Mucosa of gallbladder (tissue), 1 donor: ENCODE results near the gene FAM83D. TPM values are rescaled to one million over a fixed set of nuclear protein-coding genes. Genes with fewer than 3 reads are reported as not detected.
"Not testable (repeated sequence)": the region's sequence is repeated elsewhere in the genome, so short reads cannot be mapped to it uniquely, and the experiment has no call there.

Source experiments
- DNase-seq: peaks from one replicate; pipeline ENCODE4 v3.0.0-alpha.2; 2020; ENCODE audit warnings: low spot score
- total RNA-seq: library from RNA; stranded (reverse); gene quantifications from one replicate; pipeline ENCODE4 v1.2.1, GENCODE V29; 2021
- donor health status: DM: no; HTN: no; CAD: no.

The FAM83D gene
- total RNA-seq, 1 donor from 2014 or later, result 48.3 TPM

GRCh38 chr20:38935285-38935684 lies 9.1 kb downstream of the FAM83D start:
- DNase-seq, result no peak

DNA sequence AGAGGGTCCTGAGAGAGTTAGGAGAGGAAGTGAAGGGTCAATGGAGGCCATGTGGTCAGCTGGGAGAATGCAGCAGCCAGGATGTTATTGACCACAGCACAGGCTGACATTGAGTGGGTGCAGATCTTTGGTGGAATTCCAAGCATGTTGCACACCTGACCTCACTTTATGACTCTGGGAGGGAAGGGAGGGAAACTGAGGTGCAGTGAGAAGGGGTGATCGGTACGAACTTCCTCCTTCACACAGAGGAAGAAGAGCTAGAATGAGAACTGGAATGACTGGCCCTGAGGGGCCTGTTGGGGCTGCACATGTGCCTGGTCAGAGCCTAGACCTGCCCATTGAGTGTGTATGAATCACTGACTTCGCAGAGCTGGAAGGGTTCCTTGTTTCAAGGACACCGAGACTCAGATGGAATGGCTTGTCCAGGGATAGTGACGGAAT lies 9.8 kb downstream of the FAM83D start:
- DNase-seq, result no peak

GRCh38 chr20:38937000-38937399 lies 10.8 kb downstream of the FAM83D start:
- no peak for DNase-seq

DNA sequence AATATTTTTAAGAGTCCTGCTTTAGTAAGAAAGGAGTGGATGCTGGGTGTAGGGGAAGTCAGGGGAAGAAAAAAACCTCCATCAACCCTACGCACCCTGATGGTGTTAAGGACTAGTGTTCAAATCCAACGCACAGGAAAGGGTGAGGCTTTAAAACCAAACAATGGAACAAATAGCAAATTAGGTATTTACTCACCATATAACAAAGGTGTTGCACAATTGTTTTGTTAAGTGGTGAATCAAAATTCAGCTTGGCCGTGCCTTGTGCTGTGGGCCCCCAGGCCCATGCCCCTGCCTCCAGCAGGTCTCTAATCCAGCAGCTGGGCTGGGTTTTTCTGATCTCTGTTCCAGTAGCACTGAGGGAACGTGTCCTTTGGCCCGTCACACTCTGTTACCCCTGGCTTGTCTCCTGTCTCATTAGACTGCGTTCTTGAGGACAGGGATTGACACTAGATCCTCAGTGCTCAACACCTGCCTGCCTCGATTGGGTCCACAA lies 11.8 kb downstream of the FAM83D start:
- no peak for DNase-seq

DNA sequence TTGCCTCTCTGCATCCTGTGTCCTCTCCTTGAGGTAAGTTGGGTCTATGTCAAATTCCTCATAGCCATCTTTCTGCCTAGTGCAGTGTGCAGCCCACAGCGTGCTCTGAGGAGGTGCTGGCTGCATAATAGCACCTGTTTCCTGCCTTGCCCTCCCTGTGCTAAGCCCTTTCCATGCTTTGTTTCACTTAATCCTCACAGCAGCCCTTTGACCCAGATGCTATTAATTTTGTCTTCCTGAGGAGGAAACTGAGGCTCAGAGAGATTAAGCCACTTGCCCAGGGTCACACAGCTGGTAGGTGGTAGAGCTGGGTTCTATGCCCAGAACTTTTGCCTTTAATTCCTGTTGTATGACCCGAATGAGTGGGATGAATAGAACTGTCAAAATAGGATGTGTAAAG lies 13.5 kb downstream of the FAM83D start:
- DNase-seq, result no peak

- no peak for DNase-seq
Measured at GRCh38 chr20:38940644-38941043, 14.4 kb downstream of the FAM83D start.

GRCh38 chr20:38941726-38942389 lies 15.6 kb downstream of the FAM83D start:
- no peak for DNase-seq

DNA sequence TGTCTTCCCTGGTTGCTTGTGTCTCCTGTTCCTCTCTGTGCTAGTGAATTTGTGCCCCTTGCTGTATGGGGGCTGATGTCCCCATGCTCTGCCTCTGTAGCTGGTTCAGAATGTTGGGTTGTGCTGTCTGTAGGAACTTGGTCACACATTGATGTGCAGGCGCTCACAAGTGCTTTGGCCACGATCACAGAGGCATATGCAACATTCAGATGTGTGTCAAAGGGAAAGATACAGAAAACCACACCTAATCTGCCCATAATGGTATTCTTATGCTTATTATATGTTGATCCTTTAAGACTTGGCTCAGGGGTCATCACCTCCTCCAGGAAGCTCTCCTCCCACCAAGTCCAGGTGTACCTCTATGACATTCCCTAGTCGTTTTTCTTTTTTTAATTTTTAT lies 18.8 kb downstream of the FAM83D start:
- no peak for DNase-seq

DNA sequence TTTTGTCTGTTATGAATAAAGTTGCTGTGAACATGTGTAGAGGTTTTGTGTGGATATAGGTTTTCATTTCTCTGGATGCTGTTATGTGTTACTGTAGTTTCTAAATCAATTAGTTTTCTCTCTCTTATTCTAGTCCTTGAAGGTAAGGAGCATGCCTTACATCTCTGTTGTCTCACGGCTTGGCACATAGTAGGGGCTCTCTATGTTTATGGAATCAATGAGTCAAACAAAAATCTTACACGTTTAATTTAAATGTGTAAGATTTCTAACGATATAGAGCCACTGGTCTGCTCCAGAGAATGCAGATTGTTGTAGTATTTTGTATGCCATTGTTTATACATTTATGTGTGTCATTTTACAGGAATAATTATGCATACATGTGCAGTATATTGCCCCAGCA lies 20.6 kb downstream of the FAM83D start:
- DNase-seq, result no peak

GRCh38 chr20:38947931-38948362 lies 21.7 kb downstream of the FAM83D start:
- no peak for DNase-seq

DNA sequence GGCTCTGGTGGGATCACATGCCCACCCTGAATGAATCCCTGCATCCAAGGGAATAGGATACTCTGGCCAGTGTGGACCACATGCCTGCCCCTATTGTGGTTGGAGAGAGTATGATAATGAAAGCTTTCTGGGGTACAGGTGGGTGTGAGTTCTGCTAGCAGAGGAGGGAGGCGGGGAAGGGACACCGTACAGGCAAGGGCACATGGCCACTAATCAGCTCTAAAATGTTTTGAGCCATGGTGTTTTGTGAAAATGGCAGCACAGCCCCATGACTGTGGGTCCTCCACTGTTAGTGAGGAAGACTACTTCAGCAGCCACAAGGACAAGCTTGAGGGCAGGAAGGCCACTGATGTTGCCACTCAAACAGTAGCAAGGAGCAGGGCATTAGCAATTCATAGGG lies 24.0 kb downstream of the FAM83D start:
- no peak for DNase-seq

- DNase-seq, result no peak
Measured at GRCh38 chr20:38951611-38952010, 25.4 kb downstream of the FAM83D start.

GRCh38 chr20:38952153-38952552 lies 25.9 kb downstream of the FAM83D start:
- no peak for DNase-seq

DNA sequence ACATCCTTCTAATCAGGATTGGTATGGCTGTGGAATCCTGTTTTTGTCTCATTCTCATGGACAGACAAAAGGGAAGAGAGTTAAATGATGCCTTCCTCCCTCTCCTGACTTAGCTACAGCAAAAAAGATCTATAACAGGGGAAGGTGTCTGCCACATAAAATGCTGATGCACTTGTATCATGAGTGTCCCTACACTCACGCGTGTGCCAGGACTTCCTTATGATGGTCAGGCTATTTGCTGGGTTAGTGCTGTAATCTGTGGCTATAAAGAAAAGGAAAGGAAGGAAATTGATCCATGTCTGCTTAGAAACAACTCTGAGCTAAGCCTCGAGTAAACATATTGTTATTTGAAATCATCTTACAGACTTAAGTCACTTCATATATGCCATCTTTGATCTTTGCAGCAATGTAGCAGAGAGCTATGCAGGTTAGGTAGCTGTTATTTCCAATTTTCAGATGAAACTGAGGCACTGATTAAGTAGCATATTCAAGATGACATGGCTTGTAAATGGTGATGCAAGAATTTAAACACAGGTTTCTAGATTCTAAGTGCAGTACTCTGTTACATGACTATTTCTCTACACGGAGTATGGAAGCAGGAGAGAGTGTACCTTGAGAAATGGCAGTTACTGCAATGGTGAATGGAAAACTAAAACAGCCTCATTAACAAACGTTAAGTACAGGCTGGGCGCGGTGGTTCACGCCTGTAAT lies 27.6 kb downstream of the FAM83D start:
- no peak for DNase-seq

DNA sequence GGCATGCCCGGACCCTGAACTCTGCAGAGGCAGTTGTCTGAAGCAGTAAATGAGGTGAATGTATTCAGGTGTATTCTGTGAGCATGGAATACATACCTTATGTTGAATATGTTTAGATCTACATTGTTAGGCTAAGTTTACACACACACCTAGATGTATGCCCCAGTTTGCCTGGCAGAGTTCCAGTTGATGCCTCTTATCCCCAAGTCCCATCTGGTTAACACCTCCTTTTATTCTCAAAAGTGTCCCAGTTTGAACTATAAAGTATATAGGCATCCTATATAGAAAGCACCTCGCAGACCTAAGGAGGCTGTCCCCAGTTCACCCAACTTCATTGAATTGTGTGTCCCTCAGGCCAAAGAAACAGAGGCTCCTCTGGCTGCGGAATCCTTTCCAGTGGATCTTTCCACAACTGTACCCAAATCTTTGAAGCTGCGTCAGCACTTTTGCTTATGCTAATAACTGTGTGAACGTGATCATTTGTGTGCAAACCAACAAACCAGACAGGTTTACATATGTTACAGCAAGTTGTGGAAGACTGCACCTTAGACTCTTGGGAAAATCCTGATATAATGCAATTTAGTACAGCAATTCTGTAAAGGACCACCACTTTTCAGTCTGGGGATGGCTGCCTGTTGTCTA lies 31.1 kb downstream of the FAM83D start:
- no peak for DNase-seq

GRCh38 chr20:38957915-38958485 lies 31.8 kb downstream of the FAM83D start:
- DNase-seq, result no peak

- not testable (repeated sequence) for DNase-seq
Measured at GRCh38 chr20:38960187-38960687, 34.0 kb downstream of the FAM83D start.

DNA sequence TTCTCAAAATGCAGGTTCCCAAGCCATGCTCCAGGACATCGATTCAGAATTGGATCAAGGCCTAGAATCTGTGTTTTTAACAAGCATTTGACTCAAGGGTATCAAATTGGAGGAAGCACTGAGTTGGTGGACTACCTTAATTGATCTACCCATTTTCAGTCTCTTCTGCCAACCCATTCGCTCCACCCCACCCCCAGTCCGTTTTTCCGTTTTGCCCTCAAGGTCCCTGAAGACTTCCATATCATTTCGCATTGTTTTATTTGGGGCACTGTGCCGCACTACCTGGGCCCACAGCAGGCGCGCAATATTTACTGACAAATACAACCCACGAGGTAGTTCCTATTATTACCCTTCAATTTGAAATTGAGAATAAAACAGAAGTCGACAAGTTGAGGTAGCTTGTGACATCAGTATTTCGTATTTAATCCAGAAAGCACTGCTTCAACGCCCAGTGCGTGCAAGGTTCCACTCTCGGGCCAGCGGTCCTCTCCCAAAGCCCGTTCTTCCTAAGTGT lies 35.4 kb downstream of the FAM83D start:
- no peak for DNase-seq

GRCh38 chr20:38962044-38962927 lies 36.1 kb downstream of the FAM83D start, which contains the start of gene DHX35:
TSS of gene DHX35 (plus strand) at chr20:38962344. CDS start at chr20:38962368, 24 bp downstream.
- DNase-seq, result peak; percentile 99

DNA sequence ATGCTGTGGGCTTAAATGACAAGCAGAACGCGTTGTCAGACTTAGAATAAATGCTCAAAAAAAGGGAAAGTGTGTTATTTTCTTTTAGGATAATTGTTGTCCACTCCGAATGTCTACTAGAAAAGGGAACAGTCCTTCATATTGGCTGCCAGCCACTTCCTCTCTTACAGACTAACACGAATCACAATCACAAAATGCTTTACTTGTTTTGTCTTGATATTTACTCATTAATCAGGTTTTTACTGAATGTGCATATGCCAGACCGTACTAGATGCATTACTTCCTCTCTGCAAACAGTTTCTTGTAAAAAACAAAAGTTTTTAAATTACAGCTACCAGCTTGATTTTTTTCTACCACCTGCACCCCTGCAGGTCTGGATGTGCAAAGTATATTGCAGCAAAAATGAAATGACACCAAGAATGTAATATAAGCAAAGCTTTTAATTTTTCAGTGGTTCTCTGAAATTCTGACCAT lies 36.7 kb downstream of the FAM83D start:
- DNase-seq, result no peak

DNA sequence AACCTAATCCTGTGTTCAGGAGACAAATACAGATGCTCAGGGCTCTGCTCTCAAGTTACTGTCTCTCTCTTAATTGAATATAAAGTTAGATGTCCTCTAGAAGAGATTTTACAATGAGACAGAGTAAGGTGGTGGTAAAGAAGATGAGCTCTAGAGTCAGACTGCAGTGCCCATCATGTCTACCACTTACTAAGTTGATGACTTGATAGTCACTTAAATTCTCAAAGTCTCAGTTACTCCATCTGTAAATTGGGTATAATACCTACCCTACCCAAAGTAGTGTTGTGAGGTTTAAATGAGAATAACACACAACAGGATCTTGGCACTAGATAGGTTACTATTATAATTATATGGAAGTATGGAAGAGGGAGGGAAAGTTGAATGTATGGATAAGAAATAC lies 37.5 kb downstream of the FAM83D start:
- DNase-seq, result no peak
